CD4-positive, alpha-beta T cell (primary cell): ENCODE results near the gene PRMT7. TPM values are rescaled to one million over a fixed set of nuclear protein-coding genes. Genes with fewer than 3 reads are reported as not detected.

Experiments
- ATAC-seq: fragments of 200-7000 bp; cut with Tn5 transposase; one replicate; pipeline ENCODE4 v1.10.0; 2022; ENCODE audit warnings: mild to moderate bottlenecking; ENCODE audit not compliant: poor library complexity
- CTCF ChIA-PET: fragments of 350-600 bp; sonication (Branson Sonifier 250); formaldehyde crosslinking; loops from one replicate; lab custom pipeline; 2021; ENCODE audit warnings: antibody characterized with exemption, inconsistent platforms; lab: Charles Lee
- POLR2A ChIA-PET: fragments of 350-600 bp; sonication (Branson Sonifier 250); formaldehyde crosslinking; loops from one replicate; lab custom pipeline; 2021; ENCODE audit warnings: antibody characterized with exemption, inconsistent platforms; lab: Charles Lee
- DNase-seq, 14 experiments: peaks; one replicate each; pipeline ENCODE4 v3.0.0-alpha.2; 2013 to 2020; ENCODE audit warnings: mixed read lengths in 2 of 14
- H3K27ac ChIP-seq, 2 donors: one replicate each; pipeline versions ENCODE4 v1.5.1 to v1.7.0; 2013; ENCODE audit warnings: low read length in 2 of 2, low read depth in 1 of 2, mild to moderate bottlenecking in 1 of 2
- H3K27me3 ChIP-seq, 2 experiments: 1 replicate in 1 of 2; 2 replicates in 1 of 2; pipeline versions ENCODE4 v1.6.1 to v1.7.0; 2013; ENCODE audit warnings: low read length in 2 of 2, control low read depth in 1 of 2, mild to moderate bottlenecking in 1 of 2, moderate library complexity in 1 of 2; ENCODE audit not compliant: insufficient read depth in 2 of 2, control insufficient read depth in 1 of 2
- H3K36me3 ChIP-seq: one replicate; pipeline ENCODE4 v1.6.1; 2013; ENCODE audit warnings: low read length, control low read depth; ENCODE audit not compliant: insufficient read depth
- H3K4me1 ChIP-seq: one replicate; pipeline ENCODE4 v1.6.1; 2013; ENCODE audit warnings: low read length, control low read depth; ENCODE audit not compliant: insufficient read depth
- H3K4me3 ChIP-seq: one replicate; pipeline ENCODE4 v1.5.1; 2013; ENCODE audit warnings: mild to moderate bottlenecking, low read length, moderate library complexity
- H3K9me3 ChIP-seq, 2 experiments: 1 replicate in 1 of 2; 2 replicates in 1 of 2; pipeline versions ENCODE4 v1.6.1 to v1.7.0; 2013; ENCODE audit warnings: low read length in 2 of 2, mild to moderate bottlenecking in 2 of 2, control low read depth in 1 of 2, moderate library complexity in 1 of 2; ENCODE audit not compliant: control insufficient read depth in 1 of 2, insufficient read depth in 1 of 2
- H3K27ac Mint-ChIP-seq: one replicate; pipeline ENCODE4 v1.8.0; 2020; ENCODE audit warnings: mixed read lengths
- H3K27me3 Mint-ChIP-seq: one replicate; pipeline ENCODE4 v1.8.0; 2021; ENCODE audit warnings: mixed read lengths
- H3K36me3 Mint-ChIP-seq: one replicate; pipeline ENCODE4 v1.8.0; 2021; ENCODE audit warnings: low read depth, mixed read lengths
- H3K4me1 Mint-ChIP-seq: one replicate; pipeline ENCODE4 v1.8.0; 2021; ENCODE audit warnings: low read depth, mixed read lengths
- H3K4me3 Mint-ChIP-seq: one replicate; pipeline ENCODE4 v1.8.0; 2020; ENCODE audit warnings: mild to moderate bottlenecking, mixed read lengths
- H3K9me3 Mint-ChIP-seq: one replicate; pipeline ENCODE4 v1.8.0; 2020; ENCODE audit warnings: mixed read lengths
- intact Hi-C, 2 experiments: fragments of 100-400 bp; cut with DNase I in 1 of 2; cut with micrococcal nuclease in 1 of 2; formaldehyde crosslinking; loops; one replicate each; pipeline versions ENCODE4 v1.15.1 to v1.9.0; 2023 to 2025; cut with DNase I, micrococcal nuclease
- total RNA-seq, 174 experiments: library from RNA in 2 of 174; stranded (reverse) in 2 of 174; gene quantifications; one replicate each; pipeline ENCODE4 v1.2.3 and lab custom pipeline; 2021 to 2026
- TF ChIP-seq, protein P1 (sequence below): fragments of 200-600 bp; IDR thresholded peaks from one replicate; pipeline ENCODE4 v1.8.0; 2022; ENCODE audit warnings: antibody characterized with exemption, mild to moderate bottlenecking

Gene PRMT7
- total RNA-seq, 2 experiments from 2014 or later: 46.3 to 51.0 TPM

DNA sequence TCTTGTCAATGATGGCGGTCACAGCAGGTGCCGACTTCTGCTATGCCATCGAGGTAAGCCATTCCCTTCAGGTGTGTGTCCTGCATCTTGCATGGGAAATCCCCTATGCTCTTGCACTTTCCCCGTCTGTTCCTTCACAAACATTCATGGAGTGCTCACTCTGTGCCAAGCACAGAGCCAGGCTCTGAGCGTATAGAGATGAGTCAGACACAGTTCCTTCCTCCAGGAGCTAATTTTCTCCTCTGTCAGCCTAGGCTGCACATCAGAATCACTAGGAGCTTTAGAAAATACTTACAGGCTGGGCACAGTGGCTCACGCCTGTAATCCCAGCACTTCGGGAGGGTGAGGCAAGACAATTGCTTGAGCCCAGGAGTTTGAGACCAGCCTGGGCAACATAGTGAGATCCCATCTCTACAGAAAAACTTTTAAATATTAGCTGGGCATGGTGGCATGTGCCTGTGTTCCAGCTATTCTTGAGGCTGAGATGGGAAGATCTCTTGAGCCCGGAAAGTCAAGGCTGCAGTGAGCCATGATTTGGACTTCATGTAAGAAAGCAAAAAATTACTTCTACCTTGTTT lies 14.1 kb downstream of the PRMT7 start:
- no peaks in the 10 kb centered on the region for H3K9me3 Mint-ChIP-seq
- H3K4me3 ChIP-seq: no peak overlapping the region
- TF ChIP-seq, protein P1, sequence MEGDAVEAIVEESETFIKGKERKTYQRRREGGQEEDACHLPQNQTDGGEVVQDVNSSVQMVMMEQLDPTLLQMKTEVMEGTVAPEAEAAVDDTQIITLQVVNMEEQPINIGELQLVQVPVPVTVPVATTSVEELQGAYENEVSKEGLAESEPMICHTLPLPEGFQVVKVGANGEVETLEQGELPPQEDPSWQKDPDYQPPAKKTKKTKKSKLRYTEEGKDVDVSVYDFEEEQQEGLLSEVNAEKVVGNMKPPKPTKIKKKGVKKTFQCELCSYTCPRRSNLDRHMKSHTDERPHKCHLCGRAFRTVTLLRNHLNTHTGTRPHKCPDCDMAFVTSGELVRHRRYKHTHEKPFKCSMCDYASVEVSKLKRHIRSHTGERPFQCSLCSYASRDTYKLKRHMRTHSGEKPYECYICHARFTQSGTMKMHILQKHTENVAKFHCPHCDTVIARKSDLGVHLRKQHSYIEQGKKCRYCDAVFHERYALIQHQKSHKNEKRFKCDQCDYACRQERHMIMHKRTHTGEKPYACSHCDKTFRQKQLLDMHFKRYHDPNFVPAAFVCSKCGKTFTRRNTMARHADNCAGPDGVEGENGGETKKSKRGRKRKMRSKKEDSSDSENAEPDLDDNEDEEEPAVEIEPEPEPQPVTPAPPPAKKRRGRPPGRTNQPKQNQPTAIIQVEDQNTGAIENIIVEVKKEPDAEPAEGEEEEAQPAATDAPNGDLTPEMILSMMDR: no peak
- H3K36me3 Mint-ChIP-seq: peaks cover 54% of the 10 kb centered on the region
- H3K4me1 Mint-ChIP-seq: peaks cover 9% of the 10 kb centered on the region
- intact Hi-C loops: loop anchor here in 1 of 2 experiments (1.0 kb wide), 1 partner anchor 12 kb away; no protein-coding TSS in a partner anchor
- H3K36me3 ChIP-seq: peaks cover 46% of the 10 kb centered on the region
- DNase-seq (no peak), ATAC-seq (no peak)
- CTCF ChIA-PET: interaction anchor here (8.3 kb wide), 1 partner anchor 62 kb away, joined by 148 read pairs; the partner anchor contains the start of gene SLC7A6
- H3K27ac ChIP-seq: no peak overlapping the region
- POLR2A ChIA-PET: no interaction called here
- H3K27ac Mint-ChIP-seq: no peak overlapping the region
- H3K27me3 ChIP-seq: no peaks in the 10 kb centered on the region
- H3K9me3 ChIP-seq: no peaks in the 10 kb centered on the region
- H3K4me3 Mint-ChIP-seq: no peak overlapping the region
- H3K27me3 Mint-ChIP-seq: no peaks in the 10 kb centered on the region
- peaks cover 5% of the 10 kb centered on the region for H3K4me1 ChIP-seq

DNA sequence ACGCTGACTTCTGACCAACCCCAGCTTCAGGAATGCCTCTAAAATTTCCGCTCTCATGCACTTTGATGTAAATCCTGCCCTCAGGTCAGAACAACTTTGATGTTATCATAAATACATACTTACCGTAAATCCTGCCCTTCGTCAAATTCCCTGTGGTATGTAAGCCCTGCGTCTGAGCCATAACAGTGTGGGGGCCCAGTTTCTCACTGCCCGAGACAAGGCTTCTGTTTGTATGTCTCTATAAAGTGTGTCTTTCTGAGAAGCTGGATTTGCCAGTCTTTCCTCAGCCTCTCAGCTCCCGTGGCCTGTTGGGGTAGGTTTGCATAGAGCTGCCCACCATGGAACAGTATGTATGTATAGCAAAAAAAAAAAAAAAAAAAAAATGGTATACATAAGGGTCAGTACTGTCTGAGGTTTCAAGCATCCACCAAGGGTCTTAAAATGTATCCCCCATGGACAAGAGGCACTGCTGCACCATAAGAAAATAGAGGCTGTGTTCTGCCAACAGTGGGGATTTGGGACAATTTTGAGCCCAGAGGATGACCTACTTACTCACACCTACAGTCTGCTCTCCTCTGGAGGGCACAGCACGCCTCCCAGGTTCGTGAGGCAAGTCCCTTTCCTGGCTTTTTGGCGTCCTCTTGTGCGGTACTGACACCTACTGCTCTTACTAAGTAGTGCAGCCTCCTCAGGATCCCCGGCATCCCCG lies 17.5 kb downstream of the PRMT7 start:
- H3K4me1 ChIP-seq: peaks cover 19% of the 10 kb centered on the region
- peak overlapping the region; percentile 1 for H3K27ac Mint-ChIP-seq
- no peaks in the 10 kb centered on the region for H3K9me3 ChIP-seq
- peaks cover 44% of the 10 kb centered on the region for H3K36me3 ChIP-seq
- no peaks in the 10 kb centered on the region for H3K27me3 ChIP-seq
- peaks cover 59% of the 10 kb centered on the region for H3K36me3 Mint-ChIP-seq
- CTCF ChIA-PET: interaction anchor here (0.6 to 8.3 kb wide), 26 partner anchors 11 to 561 kb away, joined by 3 to 148 read pairs (median 4); partner anchors contain the start of genes PLA2G15, PRMT7, SLC7A6 and SLC7A6OS
- TF ChIP-seq, protein P1: peak; percentile 92
- DNase-seq: peak; percentile 67 to 91 (median 74)
- ATAC-seq: peak; percentile 100
- POLR2A ChIA-PET: interaction anchor here (0.7 to 3.3 kb wide), 7 partner anchors 9 to 90 kb away, joined by 3 to 18 read pairs (median 4); partner anchors contain the start of genes PLA2G15, PRMT7, SLC7A6 and SLC7A6OS
- no peaks in the 10 kb centered on the region for H3K9me3 Mint-ChIP-seq
- intact Hi-C loops: loop anchor here (1.0 to 2.0 kb wide), 3 partner anchors 18 to 88 kb away; partner anchors contain the start of genes PRMT7 (in 1 of the 2) and SLC7A6OS (in 1 of the 2)
- H3K4me3 Mint-ChIP-seq: no peak overlapping the region
- H3K27me3 Mint-ChIP-seq: no peaks in the 10 kb centered on the region
- H3K4me1 Mint-ChIP-seq: peaks cover 21% of the 10 kb centered on the region
- H3K27ac ChIP-seq: no peak overlapping the region
- H3K4me3 ChIP-seq: no peak overlapping the region

DNA sequence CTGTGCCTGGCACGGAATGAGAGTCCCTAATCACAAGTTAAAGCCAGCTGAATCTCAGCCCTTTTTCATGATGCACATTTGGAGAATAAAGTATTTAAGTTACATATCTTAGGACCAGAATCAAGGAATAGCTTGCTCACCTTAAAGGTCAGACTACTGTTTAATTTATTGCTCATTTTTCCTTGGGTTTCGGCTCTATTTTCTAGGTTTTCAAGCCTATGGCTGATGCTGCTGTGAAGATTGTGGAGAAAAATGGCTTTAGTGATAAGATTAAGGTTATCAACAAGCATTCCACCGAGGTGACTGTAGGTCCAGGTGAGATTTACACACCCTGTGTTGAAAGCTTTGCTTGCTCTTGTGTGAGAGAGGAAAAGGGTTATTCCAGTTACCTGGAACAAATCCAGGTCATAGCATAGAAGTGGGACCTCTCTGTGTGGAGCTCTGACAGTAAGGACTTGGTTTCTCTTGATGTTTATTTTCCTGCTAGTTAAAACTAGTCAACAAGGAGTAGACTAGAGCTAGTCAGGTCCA lies 18.1 kb downstream of the PRMT7 start:
- Mint-ChIP-seq H3K4me1 (peaks cover 21% of the 10 kb centered on the region), H3K27ac (peak overlapping the region; percentile 1), H3K27me3 (no peaks in the 10 kb centered on the region), H3K36me3 (peaks cover 58% of the 10 kb centered on the region), H3K9me3 (no peaks in the 10 kb centered on the region), H3K4me3 (no peak overlapping the region)
- TF ChIP-seq, protein P1: peak; percentile 39
- ChIA-PET POLR2A (interaction anchor here (0.7 to 3.3 kb wide), 9 partner anchors 9 to 90 kb away, joined by 3 to 18 read pairs (median 3); partner anchors contain the start of genes PLA2G15, PRMT7, SLC7A6 and SLC7A6OS), CTCF (interaction anchor here (0.6 to 8.3 kb wide), 23 partner anchors 13 to 562 kb away, joined by 3 to 148 read pairs (median 4); partner anchors contain the start of genes PLA2G15, PRMT7, SLC7A6 and SLC7A6OS)
- Histone ChIP-seq H3K9me3 (no peaks in the 10 kb centered on the region), H3K4me3 (no peak overlapping the region), H3K36me3 (peaks cover 41% of the 10 kb centered on the region), H3K27ac (no peak overlapping the region), H3K27me3 (no peaks in the 10 kb centered on the region), H3K4me1 (peaks cover 20% of the 10 kb centered on the region)
- DNase-seq (no peak), ATAC-seq (no peak)
- intact Hi-C loops: loop anchor here (1.0 to 2.0 kb wide), 3 partner anchors 18 to 89 kb away; partner anchors contain the start of genes PRMT7 (in 1 of the 2) and SLC7A6OS (in 1 of the 2)
